ENCODE data around the gene SAPCD2.
A peak's percentile ranks its signal among the peaks of the same experiment; 100 is the strongest.
"Not testable (repeated sequence)": the region's sequence is repeated elsewhere in the genome, so short reads cannot be mapped to it uniquely, and the experiment has no call there.

Gene SAPCD2

DNA sequence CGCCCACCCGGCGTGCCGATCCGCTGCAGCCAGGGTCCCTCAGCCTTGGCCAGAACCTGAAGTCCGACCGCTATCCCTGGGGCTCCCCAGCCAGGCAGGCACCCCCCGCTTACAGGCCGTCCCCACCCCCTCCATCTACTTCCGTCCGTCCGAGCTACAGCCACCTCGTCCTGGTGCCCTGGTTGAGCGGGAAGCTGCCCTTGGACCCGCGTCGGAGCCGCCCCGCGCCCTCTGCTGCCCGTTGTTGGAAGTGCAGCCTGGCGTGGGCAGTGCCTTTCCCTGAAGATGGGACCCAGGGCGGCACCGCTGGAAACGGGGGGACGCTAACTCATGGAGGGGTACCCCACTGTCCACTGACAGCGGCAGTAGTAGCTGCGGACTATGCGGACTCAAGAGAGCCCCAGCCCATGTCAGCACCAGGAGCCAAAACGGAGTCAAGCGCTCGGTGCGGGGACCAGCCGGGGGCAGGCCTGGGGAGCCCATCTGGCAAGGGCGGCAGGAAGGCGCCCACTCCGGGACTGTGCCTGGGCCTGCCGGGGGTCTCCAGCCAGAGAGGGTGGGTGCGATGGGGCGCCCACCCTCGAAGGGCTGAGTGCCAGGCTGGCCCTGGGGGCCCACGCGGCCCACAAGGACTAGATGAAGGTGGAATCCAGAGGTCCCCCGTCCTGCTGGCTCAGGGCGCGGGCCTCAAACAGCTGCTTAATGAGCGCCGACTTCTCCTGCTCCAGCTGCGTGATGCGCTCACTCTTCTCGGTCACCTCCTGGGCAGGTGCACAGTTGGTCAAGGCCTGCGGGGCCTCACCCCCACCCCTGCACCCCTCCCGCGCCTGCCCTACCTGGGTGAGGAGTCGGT lies 6.1 kb downstream of the SAPCD2 start:
- DNase-seq (ENCODE audit: low spot score) = peak; percentile 56

DNA sequence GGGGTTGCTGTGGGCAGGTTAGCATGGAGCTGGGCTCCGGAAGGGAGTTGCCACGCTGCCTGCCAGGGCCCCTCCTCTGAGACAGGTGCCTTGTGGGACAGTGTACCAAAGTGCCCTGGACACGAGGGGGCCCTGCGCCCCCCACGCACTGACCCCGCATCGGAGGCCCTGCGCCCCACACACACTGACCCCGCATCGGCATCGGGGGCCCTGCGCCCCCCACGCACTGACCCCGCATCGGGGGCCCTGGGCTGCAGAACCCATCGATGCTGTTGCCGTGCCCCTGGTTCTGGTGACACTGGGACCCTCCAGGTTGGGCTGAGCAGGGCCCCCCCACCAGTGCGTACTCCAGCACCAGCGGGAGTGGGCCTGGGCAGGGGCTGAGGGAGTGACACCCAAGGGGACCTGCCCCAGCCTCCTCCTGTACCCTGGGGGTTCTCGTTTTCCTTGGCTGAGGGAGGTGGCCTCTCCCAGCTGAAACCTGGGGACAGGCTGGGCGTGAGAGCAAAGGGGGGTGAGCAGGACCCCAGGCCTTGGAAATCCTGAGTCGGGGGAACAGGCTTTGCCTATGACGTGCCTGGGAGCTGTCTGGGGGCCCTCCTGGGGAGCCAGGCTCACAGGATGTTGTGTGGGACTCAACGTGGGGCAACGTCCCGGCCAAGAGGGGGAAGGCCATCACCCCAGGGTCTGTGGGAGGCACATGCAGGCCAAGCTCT lies 6.9 kb downstream of the SAPCD2 start:
- no peak for DNase-seq (ENCODE audit: low spot score)

DNA sequence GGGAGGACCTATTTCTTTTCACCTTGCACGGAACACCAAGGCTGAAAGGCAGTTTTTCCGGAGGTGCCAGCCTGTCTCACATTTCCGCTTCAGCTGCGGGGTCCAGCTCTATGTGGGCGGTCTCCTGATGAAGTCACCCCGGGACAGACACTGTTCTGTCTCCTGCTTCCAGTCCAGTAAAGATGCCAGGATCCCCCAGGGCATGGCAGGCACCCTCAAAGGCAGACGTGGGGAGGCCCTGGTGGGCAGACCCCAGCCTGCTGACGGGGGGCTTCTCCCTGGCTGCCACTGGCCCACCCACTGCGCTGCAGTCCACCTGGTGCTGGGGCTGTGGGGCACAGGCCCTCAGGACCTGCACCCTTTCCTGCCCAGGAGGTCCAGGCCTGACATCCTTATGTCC lies 7.6 kb downstream of the SAPCD2 start:
- not testable (repeated sequence) for DNase-seq (ENCODE audit: low spot score)

DNA sequence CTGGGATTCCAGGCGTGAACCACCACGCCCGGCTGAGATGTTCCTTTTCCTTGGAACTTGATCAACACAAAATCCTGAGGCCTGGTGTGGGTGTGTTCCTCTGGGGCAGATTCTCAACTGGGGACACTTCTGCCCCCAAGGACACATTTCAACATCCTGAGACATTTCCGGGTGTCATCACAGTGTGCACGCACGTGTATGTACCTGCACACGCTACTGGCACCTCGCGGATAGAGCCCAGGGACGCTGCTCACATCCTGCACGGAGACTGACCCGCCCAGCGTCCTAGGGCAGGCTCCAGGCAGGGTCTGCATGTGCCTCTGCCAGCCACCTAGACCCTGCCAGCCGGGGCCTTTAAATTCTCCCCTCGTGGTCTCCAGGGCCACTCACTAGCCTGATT lies 8.0 kb downstream of the SAPCD2 start:
- DNase-seq (ENCODE audit: low spot score) = no peak

DNA sequence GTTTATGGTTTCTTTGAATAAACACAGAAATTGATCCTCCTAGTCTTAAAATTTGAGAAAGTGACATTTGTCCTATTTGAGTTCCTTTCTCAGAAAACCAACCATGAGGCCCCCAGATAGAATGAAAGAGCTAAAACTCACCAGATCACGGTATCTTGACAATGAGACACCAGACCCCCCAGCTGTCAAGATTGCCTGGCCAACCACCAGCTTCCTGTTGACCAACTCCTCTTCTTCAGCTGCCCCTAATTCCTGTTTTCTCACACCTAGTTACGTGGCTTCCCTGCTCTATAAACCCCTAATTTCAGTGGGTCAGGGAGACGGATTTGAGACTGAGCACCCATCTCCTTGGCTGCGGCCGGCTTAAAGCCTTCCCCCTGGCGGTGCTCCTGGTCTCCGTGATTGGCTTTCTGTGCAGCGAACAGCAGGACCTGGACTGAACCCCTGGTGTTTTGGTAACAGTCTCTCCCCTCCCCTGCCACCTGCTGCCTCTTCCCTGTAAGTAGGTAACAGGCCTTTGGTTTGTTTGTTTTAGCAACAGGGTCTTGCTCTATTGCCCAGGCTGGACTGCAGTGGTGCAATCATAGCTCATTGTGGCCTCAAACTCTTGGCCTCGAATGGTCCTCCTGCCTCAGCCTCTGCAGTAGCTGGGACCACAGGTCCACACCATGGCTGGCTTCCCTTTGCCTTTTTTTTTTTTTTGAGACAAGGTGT lies 11.7 kb downstream of the SAPCD2 start:
- peak; percentile 58 for DNase-seq (ENCODE audit: low spot score)

DNA sequence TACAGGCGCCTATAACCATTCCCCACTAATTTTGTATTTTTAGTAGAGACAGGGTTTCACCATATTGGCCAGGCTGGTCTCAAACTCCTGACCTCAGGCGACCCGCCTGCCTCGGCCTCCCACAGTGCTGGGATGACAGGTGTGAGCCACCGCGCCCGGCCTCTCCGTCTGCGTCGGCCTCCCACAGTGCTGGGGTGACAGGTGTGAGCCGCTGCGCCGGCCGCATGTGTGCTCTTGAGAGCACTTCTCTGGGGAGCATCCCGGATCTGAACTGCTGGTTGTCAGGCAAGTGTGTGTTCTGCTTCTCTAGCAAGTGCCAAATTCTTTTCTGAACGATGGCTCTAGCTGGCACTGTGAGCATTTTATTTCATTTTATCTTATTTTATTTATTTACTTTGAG lies 12.8 kb downstream of the SAPCD2 start:
- DNase-seq (ENCODE audit: low spot score) = no peak

DNA sequence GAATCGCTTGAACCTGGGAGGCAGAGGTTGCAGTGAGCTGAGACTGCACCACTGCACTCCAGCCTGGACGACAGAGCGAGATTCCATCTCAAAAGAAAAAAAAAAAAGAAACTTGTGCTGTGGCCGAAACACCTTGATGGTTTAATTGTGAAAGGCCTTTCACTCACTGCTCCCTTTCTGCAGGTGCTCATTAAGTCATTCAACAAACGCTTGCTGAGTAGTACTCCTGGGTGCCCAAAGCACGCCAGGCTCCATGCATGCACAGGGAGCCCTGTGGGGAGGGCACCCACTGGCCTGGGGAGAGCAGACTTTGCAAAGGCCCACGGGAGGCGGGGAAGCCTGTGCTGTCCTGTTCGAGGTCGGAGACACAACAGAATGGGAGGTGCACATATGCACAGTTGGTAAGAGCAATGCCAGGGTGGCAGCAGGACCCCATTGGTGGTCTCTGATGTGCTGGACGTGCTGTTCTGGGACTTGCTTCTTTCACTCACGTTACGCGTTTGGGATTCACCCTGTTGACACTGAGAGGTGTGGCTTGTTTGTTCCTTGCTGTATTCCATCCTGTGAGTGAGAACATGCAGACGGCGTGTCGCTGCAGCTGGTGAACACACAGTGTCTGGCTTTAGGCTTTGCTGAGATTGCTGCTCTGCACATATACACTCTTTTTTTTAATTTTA lies 13.5 kb downstream of the SAPCD2 start:
- no peak for DNase-seq (ENCODE audit: low spot score)

DNA sequence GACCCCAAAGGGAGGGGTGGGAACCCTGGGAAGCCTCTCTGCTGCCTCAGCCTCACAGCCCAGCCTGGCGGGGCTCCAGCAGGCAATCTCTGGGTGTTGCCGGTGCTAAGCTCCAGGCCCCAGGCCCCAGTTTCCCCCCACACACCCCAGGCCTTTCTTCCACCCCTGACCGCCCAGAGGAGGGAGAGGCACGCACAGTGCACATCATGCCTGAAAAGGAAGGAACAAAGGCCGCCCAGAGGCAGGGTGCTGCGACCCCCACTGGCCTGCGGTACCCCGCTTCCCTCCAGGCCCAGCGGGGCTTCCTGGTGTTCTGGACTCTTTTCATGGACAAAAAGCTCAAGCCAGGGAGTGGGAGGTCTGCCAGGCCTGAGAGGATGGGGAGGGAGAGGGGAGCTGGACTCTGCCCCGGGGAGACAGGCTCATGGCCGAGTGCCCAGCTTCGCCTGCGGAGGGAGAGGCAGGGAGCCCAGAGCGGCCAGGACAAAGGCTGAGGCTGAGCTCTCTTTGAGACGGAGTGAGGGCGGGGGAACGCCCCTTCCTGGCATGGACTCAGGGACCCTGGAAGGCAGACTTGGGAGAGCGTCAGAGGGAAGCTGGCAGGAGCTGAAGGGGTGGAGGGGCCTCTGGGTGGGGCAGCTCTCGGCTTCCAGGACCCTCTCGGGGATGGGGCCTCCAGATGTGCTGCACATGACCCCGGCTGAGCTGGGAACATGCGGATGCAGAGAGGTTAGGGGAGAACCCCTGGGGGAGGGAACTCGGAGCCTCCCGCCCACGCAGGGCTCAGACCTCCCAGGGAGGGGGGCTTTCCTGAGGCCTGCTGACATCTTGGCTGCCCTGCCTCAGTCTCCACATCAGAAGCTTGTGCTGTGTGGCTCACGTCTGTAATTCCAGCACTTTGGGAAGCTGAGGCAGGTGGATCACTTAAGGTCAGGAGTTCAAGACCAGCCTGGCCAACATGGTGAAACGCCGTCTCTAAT lies 14.7 kb downstream of the SAPCD2 start:
- no peak for DNase-seq (ENCODE audit: low spot score)

DNA sequence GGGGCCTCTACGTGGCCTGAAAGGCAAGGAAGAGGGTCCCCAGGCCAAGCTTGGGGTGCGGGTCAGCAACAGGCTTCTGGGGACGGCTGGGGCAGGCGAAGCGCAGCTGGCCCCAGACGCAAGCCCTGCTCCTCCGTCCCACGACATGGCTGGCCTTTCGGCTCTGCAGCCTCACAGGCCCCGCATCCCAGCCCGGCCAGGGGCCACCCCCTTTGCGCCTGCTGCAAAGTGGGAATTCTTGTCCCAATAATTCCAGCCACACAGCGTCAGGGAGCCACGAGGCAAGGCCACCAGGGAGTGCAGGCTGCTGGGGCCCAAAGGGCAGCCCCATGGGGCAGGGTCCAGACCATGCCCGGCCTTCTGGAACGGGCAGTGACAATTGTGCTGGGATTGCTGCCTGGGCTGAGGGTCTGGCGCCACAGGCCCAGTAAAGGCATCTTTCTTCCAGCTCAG lies 15.4 kb downstream of the SAPCD2 start:
- DNase-seq (ENCODE audit: low spot score) = no peak

DNA sequence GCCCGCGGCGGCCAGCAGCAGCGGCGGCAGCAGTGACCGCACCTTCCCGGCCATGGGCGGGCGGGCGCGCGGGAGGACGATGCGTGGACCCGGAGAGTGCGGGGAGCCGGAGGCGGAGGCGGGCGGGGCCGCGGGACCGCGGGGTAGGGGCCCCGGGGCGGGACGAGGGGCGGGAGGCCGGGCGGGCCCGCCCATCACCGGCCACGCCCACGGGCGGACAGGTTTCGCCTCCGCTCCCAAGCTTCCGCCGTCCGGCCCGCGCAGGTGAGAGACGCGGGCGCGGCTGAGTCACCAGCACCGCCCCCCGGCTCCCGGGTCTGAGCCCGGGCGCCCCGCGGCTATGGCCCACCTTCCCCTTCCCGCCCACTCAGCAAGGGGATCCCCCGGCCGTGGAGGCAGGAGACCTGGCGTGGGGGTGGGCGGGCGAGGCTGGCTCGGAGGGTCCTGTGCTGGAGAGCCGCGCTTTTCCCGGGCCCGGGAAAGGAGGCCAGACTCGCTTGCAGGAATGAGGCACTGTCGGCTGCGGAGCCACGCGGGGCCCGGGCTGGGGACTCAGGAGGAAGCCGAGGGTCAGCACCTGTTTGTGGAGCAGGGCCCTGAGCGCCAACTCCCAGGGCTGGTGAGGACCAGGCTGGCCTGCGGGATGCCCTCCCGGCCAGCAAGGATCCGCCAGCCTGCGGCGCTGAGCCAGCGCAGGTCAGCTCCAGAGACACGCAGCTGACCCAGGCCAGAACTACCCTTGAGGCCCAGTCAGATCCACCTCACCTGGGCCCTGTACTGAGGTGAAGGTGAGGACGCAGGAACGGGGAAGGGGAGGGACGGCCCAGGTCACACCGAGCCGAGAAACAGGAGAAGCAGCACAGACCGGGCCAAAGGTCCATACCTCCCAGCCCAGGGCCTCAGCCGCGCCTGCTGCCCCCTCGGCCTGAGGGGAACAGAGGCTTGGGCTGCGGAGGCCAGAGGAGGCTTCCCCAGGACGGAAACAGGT lies 16.1 kb downstream of the SAPCD2 start, which contains the start of gene ENTPD2:
Gene ENTPD2, minus strand, starts transcription at position 118 of the 988 bp plus-strand sequence. Its CDS starts 64 bp downstream, at position 54.
- DNase-seq (ENCODE audit: low spot score) = no peak

DNA sequence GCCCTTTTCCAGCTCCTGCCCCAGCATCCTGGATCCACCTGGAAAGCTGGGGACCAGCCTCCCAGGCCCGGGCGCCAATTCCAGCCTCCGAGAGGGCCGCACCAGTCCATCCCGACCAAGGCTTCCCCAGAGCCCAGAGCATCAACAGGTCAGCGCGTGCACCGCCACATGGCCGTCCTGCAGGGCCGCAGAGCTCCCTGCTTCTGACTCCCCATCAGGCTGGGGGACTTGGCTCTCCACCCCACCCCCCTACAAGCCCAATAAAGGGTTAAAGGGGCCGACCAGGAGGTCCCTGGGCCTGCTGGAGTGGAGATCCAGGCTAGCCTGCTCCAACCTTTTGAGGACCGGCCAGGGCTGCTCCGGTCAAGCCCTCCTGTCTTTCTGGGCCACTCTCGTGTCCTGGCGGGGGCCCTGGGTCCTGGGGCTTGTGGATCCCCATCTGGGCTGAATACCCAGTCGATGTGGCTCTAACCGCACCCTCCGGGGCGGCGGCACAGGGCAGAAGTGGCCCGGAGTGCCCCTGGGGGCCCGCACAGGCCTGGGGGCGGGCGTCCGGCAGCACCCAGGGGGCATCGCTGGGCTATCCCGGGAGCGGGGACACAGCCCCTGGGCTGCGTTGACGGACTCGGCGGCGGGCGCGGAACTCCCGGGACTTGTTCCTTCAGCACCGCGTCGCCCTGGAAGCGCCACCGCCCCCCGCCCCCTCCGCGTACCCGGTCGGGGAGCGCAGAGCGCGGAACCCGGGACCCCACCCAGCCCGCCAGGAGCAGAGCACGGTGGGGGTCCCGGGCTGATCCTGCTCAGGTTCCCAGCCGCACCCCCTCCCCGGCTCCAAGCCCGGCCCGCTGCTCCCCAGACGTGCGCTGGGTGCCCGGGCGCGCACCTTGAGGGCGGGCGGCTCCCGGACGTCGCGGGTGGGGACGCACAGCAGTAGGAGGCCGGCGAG lies 17.1 kb downstream of the SAPCD2 start:
- no peak for DNase-seq (ENCODE audit: low spot score)

DNA sequence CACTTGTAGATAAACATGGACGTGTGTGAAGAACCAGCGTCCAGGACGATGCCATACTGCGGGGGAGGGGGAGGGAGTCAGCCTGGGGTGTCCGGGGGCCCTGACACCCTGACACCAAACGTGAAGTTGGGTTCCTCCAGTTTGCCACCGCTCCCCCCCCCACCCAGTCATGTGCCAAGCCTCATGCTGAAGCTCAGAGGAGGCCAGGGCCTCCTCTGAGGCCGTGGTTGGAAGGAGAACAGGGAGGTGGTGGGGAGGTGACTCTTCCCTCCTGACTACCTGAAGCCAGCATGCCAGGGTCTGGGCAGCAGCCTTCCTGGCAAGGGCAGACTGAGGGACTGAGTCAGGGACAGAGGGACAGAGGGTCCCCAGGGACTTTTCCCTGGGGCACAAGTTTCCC lies 18.1 kb downstream of the SAPCD2 start:
- DNase-seq (ENCODE audit: low spot score) = no peak

DNA sequence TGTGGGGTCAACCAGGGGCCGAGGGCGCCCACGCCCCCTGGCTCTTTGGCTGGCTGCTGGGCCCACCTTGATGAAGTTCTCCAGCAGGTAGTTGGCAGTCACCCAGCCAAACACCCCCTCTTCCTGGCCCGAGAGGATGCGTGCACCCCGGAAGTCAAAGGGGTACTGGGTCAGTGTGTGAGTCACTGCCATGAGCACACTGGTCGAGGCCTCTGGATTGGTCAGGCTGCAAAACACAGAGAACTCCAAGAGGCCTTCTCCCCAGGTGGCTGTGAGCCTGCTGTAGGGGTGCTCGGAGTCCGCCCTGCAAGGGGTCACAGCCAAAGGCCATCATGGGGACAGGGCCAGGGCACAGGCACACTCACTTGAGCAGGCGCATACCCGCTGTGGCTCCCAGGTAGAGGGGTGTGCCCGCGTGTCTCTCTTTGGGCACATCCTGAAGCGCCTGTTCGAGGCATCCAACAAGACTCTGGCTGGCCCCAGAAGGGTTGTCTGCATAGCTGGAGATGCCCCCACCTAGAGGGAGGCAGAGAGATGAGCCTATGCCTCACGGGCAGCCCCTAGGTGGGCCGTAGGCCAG lies 19.1 kb downstream of the SAPCD2 start:
- no peak for DNase-seq (ENCODE audit: low spot score)

DNA sequence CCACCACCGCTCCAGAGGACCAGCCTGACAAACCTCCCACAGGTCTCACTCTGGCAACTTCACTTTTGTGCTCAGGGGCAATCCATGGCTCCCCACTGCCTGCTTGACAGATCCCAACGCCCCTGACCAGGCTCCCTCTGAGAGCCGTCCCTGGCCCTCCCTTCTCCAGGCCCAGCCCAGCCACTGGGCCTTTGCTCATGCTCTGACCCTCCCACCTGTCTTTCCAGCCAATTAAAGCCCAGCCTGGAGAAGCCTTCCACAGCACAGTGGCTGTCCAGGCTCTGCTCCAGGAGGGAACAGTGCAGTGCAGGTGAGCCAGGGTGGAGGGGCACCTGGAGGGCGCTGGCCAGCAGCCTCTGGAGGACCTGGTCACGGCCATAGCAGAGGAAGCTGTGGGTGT lies 19.8 kb downstream of the SAPCD2 start:
- DNase-seq (ENCODE audit: low spot score) = no peak

DNA sequence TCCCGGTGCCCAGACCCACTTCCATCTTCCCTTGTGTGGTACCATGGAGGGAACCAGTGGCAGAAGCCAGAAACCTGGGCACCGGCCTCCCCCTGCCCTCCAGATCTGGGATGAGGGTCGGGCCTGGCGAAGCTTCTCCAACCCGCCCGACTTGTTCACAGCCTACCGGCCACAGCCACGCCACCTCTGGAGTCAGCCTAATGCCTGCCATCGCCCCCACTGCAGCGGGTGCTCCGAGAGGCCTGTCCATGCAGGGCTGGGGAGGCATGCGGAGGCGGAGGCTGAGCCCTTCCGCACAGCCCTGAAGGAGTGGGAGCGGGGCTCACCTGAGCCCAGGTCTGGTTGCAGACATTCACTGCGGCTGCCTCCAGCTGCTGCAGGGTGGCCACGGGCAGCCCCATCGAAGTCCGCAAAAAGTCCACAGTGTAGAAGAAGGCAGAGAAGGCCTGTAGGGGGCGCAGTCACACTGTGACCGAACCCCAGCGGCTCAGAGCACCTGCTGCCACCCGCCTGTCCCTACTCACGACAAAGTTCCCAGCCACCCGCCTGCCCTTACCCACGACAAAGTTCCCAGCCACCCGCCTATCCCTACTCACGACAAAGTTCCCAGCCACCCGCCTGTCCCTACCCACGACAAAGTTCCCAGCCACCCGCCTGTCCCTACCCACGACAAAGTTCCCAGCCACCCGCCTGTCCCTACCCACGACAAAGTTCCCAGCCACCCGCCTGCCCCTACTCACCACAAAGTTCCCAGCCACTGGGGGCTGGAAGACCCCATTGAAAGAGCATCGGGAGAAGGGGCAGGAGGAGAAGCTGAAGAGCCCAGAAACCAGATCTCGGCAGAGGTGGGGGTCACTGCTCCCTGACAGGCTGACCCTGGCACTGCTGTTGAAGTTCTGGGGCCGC lies 20.6 kb downstream of the SAPCD2 start:
- DNase-seq (ENCODE audit: low spot score) = peak; percentile 95

DNA sequence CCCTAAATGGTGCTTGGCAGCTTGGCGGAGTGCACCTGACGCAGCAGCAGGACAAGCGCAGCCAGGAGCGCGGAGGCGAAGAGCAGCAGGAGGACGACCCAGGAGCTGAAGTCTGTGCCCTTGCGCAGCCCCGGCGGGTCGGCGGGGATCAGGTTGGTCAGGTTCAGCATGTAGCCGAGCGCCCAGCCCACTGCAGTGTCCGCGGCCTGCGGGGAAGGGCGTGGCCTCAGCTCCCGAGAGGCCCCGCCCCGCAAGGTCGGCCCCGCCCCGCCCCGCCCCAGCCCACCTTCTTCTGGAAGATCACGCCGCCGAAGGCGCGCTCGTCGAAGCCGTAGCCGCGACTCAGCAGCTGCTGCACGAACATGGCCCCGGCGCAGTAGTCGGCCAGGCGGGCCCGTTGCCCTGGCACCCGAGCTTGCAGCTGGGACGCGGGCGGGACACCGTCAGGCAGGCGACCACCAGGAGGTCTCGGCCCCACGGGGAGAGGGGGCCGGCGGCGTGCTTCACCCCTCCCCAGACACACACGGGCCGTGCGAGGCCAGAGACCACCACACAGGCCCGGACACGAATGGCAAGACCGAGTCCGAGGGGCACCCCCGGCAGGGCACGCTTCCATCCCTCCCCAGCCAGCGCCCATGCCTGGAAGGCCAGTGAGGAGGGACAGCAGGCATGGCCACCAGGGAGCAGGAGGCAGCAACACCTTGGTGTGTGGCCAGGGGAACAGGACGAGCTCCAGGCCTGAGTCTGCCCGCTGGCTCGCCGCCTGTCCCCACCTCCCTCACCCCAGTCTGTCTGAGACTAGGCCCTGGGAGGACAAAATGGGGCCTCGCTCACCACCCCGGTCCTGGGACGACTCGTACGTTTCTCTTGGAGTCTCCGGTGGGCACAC lies 21.5 kb downstream of the SAPCD2 start:
- no peak for DNase-seq (ENCODE audit: low spot score)
